Dendritic cell treated with granulocyte-macrophage colony-stimulating factor and Interleukin-4, amounts not matched to agents 40 ng/mL and 50 ng/mL, for 4 days (primary cell): ENCODE results near the gene DPPA2.
A peak's percentile ranks its signal among the peaks of the same experiment; 100 is the strongest.

Experiments
- H3K27ac Mint-ChIP-seq: one replicate; pipeline ENCODE4 v1.8.0; 2022; ENCODE audit warnings: mild to moderate bottlenecking, mixed read lengths
- H3K27me3 Mint-ChIP-seq: one replicate; pipeline ENCODE4 v1.8.0; 2022; ENCODE audit warnings: mild to moderate bottlenecking, mixed read lengths
- H3K36me3 Mint-ChIP-seq: one replicate; pipeline ENCODE4 v1.8.0; 2022; ENCODE audit warnings: low read depth, mixed read lengths
- H3K4me1 Mint-ChIP-seq: one replicate; pipeline ENCODE4 v1.8.0; 2022; ENCODE audit warnings: low read depth, mixed read lengths
- H3K4me3 Mint-ChIP-seq: one replicate; pipeline ENCODE4 v1.8.0; 2022; ENCODE audit warnings: mild to moderate bottlenecking, moderate library complexity, mixed read lengths
- H3K9me3 Mint-ChIP-seq: one replicate; pipeline ENCODE4 v1.8.0; 2022; ENCODE audit warnings: mixed read lengths
- intact Hi-C: fragments of 100-400 bp; cut with micrococcal nuclease; formaldehyde crosslinking; loops from one replicate; pipeline ENCODE4 v1.15.0; 2022

The DPPA2 gene

GRCh38 chr3:109338322-109338721, 22.0 kb upstream of the DPPA2 start:
- Mint-ChIP-seq H3K36me3 (peaks cover 6% of the 10 kb centered on the region), H3K4me3 (no peak overlapping the region), H3K4me1 (peaks cover 19% of the 10 kb centered on the region), H3K27me3 (peaks cover 31% of the 10 kb centered on the region), H3K27ac (no peak overlapping the region), H3K9me3 (no peaks in the 10 kb centered on the region)
- intact Hi-C loops, result no loop called here

GRCh38 chr3:109337393-109337792, 21.1 kb upstream of the DPPA2 start, which contains the start of gene DPPA4:
Gene DPPA4 (minus strand): TSS chr3:109337546. CDS start chr3:109337517, 29 bp downstream.
- Mint-ChIP-seq H3K36me3 (peaks cover 6% of the 10 kb centered on the region), H3K4me1 (peaks cover 19% of the 10 kb centered on the region), H3K27me3 (peaks cover 31% of the 10 kb centered on the region), H3K4me3 (peak within 1 kb of the TSS; percentile 82), H3K27ac (peak within 1 kb of the TSS; percentile 44), H3K9me3 (no peaks in the 10 kb centered on the region)
- intact Hi-C loops, result no loop called here

- Mint-ChIP-seq H3K27ac (peak overlapping the region; percentile 44), H3K4me3 (peak overlapping the region; percentile 82)
These were observed 20.1 kb upstream of the DPPA2 start for GRCh38 chr3:109336291-109336861.

GRCh38 chr3:109334572-109334971, 18.3 kb upstream of the DPPA2 start:
- H3K4me1 Mint-ChIP-seq, result peaks cover 19% of the 10 kb centered on the region
- H3K9me3 Mint-ChIP-seq, result no peaks in the 10 kb centered on the region
- intact Hi-C loops, result no loop called here
- H3K27me3 Mint-ChIP-seq, result peaks cover 31% of the 10 kb centered on the region
- H3K27ac Mint-ChIP-seq, result no peak overlapping the region
- no peak overlapping the region for H3K4me3 Mint-ChIP-seq
- peaks cover 6% of the 10 kb centered on the region for H3K36me3 Mint-ChIP-seq

More at GRCh38 chr3:109336291-109336861, 20.1 kb upstream of the DPPA2 start:
- H3K9me3 Mint-ChIP-seq, result no peaks in the 10 kb centered on the region
- H3K4me1 Mint-ChIP-seq, result peaks cover 19% of the 10 kb centered on the region
- H3K27me3 Mint-ChIP-seq, result peaks cover 31% of the 10 kb centered on the region
- H3K36me3 Mint-ChIP-seq, result peaks cover 6% of the 10 kb centered on the region
- intact Hi-C loops, result no loop called here

GRCh38 chr3:109331692-109332091, 15.4 kb upstream of the DPPA2 start:
- H3K36me3 Mint-ChIP-seq, result peaks cover 5% of the 10 kb centered on the region
- H3K4me1 Mint-ChIP-seq, result peaks cover 3% of the 10 kb centered on the region
- H3K9me3 Mint-ChIP-seq, result no peaks in the 10 kb centered on the region
- peaks cover 8% of the 10 kb centered on the region for H3K27me3 Mint-ChIP-seq
- H3K4me3 Mint-ChIP-seq, result no peak overlapping the region
- no peak overlapping the region for H3K27ac Mint-ChIP-seq
- intact Hi-C loops, result no loop called here

- Mint-ChIP-seq H3K9me3 (no peaks in the 10 kb centered on the region), H3K4me3 (no peak overlapping the region), H3K36me3 (no peaks in the 10 kb centered on the region), H3K27me3 (peaks cover 3% of the 10 kb centered on the region), H3K4me1 (no peaks in the 10 kb centered on the region), H3K27ac (no peak overlapping the region)
- intact Hi-C loops, result no loop called here
These were observed 14.1 kb upstream of the DPPA2 start for GRCh38 chr3:109330405-109330804.

GRCh38 chr3:109328202-109328601, 11.9 kb upstream of the DPPA2 start:
- H3K36me3 Mint-ChIP-seq, result no peaks in the 10 kb centered on the region
- no peak overlapping the region for H3K27ac Mint-ChIP-seq
- H3K4me1 Mint-ChIP-seq, result no peaks in the 10 kb centered on the region
- H3K27me3 Mint-ChIP-seq, result no peaks in the 10 kb centered on the region
- H3K4me3 Mint-ChIP-seq, result no peak overlapping the region
- H3K9me3 Mint-ChIP-seq, result no peaks in the 10 kb centered on the region
- intact Hi-C loops, result no loop called here

GRCh38 chr3:109325657-109326056, 9.3 kb upstream of the DPPA2 start:
- no peak overlapping the region for H3K4me3 Mint-ChIP-seq
- H3K36me3 Mint-ChIP-seq, result no peaks in the 10 kb centered on the region
- no peak overlapping the region for H3K27ac Mint-ChIP-seq
- no peaks in the 10 kb centered on the region for H3K4me1 Mint-ChIP-seq
- intact Hi-C loops, result no loop called here
- no peaks in the 10 kb centered on the region for H3K9me3 Mint-ChIP-seq
- no peaks in the 10 kb centered on the region for H3K27me3 Mint-ChIP-seq

GRCh38 chr3:109325109-109325508, 8.8 kb upstream of the DPPA2 start:
- no peaks in the 10 kb centered on the region for H3K36me3 Mint-ChIP-seq
- no peak overlapping the region for H3K4me3 Mint-ChIP-seq
- no peaks in the 10 kb centered on the region for H3K9me3 Mint-ChIP-seq
- intact Hi-C loops, result no loop called here
- no peak overlapping the region for H3K27ac Mint-ChIP-seq
- no peaks in the 10 kb centered on the region for H3K4me1 Mint-ChIP-seq
- no peaks in the 10 kb centered on the region for H3K27me3 Mint-ChIP-seq

- Mint-ChIP-seq H3K27me3 (no peaks in the 10 kb centered on the region), H3K36me3 (no peaks in the 10 kb centered on the region), H3K9me3 (no peaks in the 10 kb centered on the region), H3K27ac (no peak overlapping the region), H3K4me1 (no peaks in the 10 kb centered on the region), H3K4me3 (no peak overlapping the region)
- intact Hi-C loops, result no loop called here
These were observed 3.3 kb downstream of the DPPA2 start for GRCh38 chr3:109313061-109313460.

GRCh38 chr3:109297496-109297895, 18.8 kb downstream of the DPPA2 start:
- Mint-ChIP-seq H3K36me3 (no peaks in the 10 kb centered on the region), H3K4me3 (no peak overlapping the region), H3K27ac (no peak overlapping the region), H3K9me3 (no peaks in the 10 kb centered on the region), H3K4me1 (no peaks in the 10 kb centered on the region), H3K27me3 (no peaks in the 10 kb centered on the region)
- intact Hi-C loops, result no loop called here

- no peak overlapping the region for H3K4me3 Mint-ChIP-seq
- intact Hi-C loops, result no loop called here
These were observed 32.2 kb downstream of the DPPA2 start for GRCh38 chr3:109284071-109284470.

GRCh38 chr3:109278546-109278945, 37.8 kb downstream of the DPPA2 start:
- intact Hi-C loops, result no loop called here
- no peak overlapping the region for H3K27ac Mint-ChIP-seq
- no peaks in the 10 kb centered on the region for H3K27me3 Mint-ChIP-seq
- no peaks in the 10 kb centered on the region for H3K9me3 Mint-ChIP-seq
- H3K4me3 Mint-ChIP-seq, result no peak overlapping the region
- H3K36me3 Mint-ChIP-seq, result no peaks in the 10 kb centered on the region
- H3K4me1 Mint-ChIP-seq, result no peaks in the 10 kb centered on the region

More at GRCh38 chr3:109284071-109284470, 32.2 kb downstream of the DPPA2 start:
- H3K9me3 Mint-ChIP-seq, result no peaks in the 10 kb centered on the region
- no peaks in the 10 kb centered on the region for H3K27me3 Mint-ChIP-seq
- no peaks in the 10 kb centered on the region for H3K4me1 Mint-ChIP-seq
- H3K27ac Mint-ChIP-seq, result no peak overlapping the region
- no peaks in the 10 kb centered on the region for H3K36me3 Mint-ChIP-seq

- H3K36me3 Mint-ChIP-seq, result no peaks in the 10 kb centered on the region
- intact Hi-C loops, result no loop called here
- no peaks in the 10 kb centered on the region for H3K9me3 Mint-ChIP-seq
- H3K27me3 Mint-ChIP-seq, result no peaks in the 10 kb centered on the region
- H3K27ac Mint-ChIP-seq, result no peak overlapping the region
- no peak overlapping the region for H3K4me3 Mint-ChIP-seq
- no peaks in the 10 kb centered on the region for H3K4me1 Mint-ChIP-seq
These were observed 38.2 kb downstream of the DPPA2 start for GRCh38 chr3:109278141-109278540.

- H3K9me3 Mint-ChIP-seq, result no peaks in the 10 kb centered on the region
- no peak overlapping the region for H3K4me3 Mint-ChIP-seq
- no peaks in the 10 kb centered on the region for H3K4me1 Mint-ChIP-seq
- H3K27me3 Mint-ChIP-seq, result no peaks in the 10 kb centered on the region
- no peak overlapping the region for H3K27ac Mint-ChIP-seq
- intact Hi-C loops, result loop anchor here (2.0 kb wide), 1 partner anchor 1039 kb away; no protein-coding TSS in a partner anchor
- H3K36me3 Mint-ChIP-seq, result no peaks in the 10 kb centered on the region
These were observed 40.5 kb downstream of the DPPA2 start for GRCh38 chr3:109275702-109276293.
